HepG2 (cell line): ENCODE measurements around the gene LANCL3.
"Not testable (repeated sequence)": the region's sequence is repeated elsewhere in the genome, so short reads cannot be mapped to it uniquely, and the experiment has no call there.

Source experiments
- KDM5A ChIP-seq: fragments of 200-600 bp; sonication (generic); IDR thresholded peaks from 2 replicates; pipeline ENCODE4 v1.7.0; 2018; ENCODE audit warnings: antibody characterized with exemption, mild to moderate bottlenecking, low read length, borderline replicate concordance
- TF ChIP-seq, protein P1 (sequence below): sonication (generic); formaldehyde crosslinking; IDR thresholded peaks from 2 replicates; pipeline ENCODE4 v1.4.0; 2020; ENCODE audit warnings: missing genetic modification reagents

DNA sequence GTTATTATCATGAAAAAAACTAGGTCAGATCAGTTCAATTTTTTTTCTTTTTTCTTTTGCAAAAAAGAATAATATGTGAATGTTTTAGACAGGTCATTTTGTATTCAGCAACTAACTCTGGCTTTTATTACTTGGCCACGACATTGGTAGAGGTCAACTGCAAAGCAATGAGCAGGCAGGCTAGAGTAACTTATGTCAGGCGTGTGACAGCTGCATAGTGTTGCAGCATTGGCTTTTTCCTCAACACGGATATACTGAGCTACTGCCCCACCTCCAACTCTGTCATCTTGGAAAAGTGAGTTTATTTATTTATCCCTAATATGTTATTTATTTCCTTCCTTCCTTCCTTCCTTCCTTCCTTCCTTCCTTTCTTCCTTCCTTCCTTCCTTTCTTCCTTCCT lies 47.8 kb upstream of the LANCL3 start:
- TF ChIP-seq KDM5A: not testable (repeated sequence)
- TF ChIP-seq, protein P1, sequence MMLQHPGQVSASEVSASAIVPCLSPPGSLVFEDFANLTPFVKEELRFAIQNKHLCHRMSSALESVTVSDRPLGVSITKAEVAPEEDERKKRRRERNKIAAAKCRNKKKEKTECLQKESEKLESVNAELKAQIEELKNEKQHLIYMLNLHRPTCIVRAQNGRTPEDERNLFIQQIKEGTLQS (CRISPR knock-in tag): not testable (repeated sequence)
